Measurements from ENCODE around the gene FOXO1. TPM values are rescaled to one million over a fixed set of nuclear protein-coding genes. Genes with fewer than 3 reads are reported as not detected.
A peak's percentile ranks its signal among the peaks of the same experiment; 100 is the strongest.

The FOXO1 gene
- total and polyA plus RNA-seq, 2 of the 13 experiments (the other 11 are each of a cell fraction or from before 2014, with no cell fraction given), result 8.1 to 13.1 TPM

DNA sequence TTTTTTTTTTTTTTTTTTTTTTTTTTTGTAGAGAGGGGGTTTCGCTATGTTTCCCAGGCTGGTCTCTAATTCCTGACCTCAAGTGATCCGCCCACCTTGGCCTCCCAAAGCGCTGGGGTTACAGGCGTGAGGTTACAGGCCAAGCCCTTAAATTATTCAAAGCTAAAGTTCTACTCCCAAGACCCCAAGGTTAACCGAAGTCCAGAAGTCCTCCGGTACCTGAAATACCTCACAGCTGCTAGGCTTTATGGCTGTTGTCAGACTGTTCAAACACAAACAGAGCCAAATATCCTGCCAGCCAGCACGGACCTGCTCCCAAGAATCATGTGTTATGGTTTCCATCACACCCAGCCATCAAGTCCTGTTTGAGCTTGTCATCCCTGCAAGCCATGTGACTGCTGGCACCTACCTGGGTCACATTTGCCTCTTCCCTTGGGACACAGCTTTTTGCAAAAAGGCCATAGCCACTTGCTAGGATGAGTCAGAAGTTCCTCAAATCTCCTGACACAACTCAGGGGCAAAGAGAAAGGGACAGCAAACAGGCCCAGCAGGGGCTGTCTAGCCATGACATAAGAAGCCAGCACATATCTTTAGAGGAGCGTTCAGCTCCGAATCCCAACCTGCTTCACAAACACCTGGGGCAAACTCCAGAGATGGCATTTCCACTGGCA is 129.9 kb downstream of the FOXO1 start (continued):
- TF ChIP-seq, protein P1, sequence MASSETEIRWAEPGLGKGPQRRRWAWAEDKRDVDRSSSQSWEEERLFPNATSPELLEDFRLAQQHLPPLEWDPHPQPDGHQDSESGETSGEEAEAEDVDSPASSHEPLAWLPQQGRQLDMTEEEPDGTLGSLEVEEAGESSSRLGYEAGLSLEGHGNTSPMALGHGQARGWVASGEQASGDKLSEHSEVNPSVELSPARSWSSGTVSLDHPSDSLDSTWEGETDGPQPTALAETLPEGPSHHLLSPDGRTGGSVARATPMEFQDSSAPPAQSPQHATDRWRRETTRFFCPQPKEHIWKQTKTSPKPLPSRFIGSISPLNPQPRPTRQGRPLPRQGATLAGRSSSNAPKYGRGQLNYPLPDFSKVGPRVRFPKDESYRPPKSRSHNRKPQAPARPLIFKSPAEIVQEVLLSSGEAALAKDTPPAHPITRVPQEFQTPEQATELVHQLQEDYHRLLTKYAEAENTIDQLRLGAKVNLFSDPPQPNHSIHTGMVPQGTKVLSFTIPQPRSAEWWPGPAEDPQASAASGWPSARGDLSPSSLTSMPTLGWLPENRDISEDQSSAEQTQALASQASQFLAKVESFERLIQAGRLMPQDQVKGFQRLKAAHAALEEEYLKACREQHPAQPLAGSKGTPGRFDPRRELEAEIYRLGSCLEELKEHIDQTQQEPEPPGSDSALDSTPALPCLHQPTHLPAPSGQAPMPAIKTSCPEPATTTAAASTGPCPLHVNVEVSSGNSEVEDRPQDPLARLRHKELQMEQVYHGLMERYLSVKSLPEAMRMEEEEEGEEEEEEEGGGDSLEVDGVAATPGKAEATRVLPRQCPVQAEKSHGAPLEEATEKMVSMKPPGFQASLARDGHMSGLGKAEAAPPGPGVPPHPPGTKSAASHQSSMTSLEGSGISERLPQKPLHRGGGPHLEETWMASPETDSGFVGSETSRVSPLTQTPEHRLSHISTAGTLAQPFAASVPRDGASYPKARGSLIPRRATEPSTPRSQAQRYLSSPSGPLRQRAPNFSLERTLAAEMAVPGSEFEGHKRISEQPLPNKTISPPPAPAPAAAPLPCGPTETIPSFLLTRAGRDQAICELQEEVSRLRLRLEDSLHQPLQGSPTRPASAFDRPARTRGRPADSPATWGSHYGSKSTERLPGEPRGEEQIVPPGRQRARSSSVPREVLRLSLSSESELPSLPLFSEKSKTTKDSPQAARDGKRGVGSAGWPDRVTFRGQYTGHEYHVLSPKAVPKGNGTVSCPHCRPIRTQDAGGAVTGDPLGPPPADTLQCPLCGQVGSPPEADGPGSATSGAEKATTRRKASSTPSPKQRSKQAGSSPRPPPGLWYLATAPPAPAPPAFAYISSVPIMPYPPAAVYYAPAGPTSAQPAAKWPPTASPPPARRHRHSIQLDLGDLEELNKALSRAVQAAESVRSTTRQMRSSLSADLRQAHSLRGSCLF (CRISPR knock-in tag; IDR thresholded peaks at IDR 0.05; ENCODE audit: borderline replicate concordance), result no peak
- TF ChIP-seq, protein P2, sequence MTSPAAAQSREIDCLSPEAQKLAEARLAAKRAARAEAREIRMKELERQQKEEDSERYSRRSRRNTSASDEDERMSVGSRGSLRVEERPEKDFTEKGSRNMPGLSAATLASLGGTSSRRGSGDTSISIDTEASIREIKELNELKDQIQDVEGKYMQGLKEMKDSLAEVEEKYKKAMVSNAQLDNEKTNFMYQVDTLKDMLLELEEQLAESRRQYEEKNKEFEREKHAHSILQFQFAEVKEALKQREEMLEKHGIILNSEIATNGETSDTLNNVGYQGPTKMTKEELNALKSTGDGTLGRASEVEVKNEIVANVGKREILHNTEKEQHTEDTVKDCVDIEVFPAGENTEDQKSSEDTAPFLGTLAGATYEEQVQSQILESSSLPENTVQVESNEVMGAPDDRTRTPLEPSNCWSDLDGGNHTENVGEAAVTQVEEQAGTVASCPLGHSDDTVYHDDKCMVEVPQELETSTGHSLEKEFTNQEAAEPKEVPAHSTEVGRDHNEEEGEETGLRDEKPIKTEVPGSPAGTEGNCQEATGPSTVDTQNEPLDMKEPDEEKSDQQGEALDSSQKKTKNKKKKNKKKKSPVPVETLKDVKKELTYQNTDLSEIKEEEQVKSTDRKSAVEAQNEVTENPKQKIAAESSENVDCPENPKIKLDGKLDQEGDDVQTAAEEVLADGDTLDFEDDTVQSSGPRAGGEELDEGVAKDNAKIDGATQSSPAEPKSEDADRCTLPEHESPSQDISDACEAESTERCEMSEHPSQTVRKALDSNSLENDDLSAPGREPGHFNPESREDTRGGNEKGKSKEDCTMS (CRISPR knock-in tag; conservative IDR thresholded peaks at IDR 0.05), result no peak
- TF ChIP-seq RBM39 (IDR thresholded peaks at IDR 0.05; ENCODE audit: low read depth, low read length, poor library complexity, severe bottlenecking) (no peak), ZNF747 (CRISPR knock-in tag; IDR thresholded peaks at IDR 0.05; ENCODE audit: borderline replicate concordance) (no peak), ZNF746 (CRISPR knock-in tag; IDR thresholded peaks at IDR 0.05) (no peak), TARDBP (CRISPR knock-in tag; IDR thresholded peaks at IDR 0.05) (no peak; the same call in 1 of the 2 replicates), PHF21A (CRISPR knock-in tag; IDR thresholded peaks at IDR 0.05) (peak; percentile 85), ZNF496 (CRISPR knock-in tag; IDR thresholded peaks at IDR 0.05; ENCODE audit: insufficient replicate concordance) (no peak), ZNF841 (CRISPR knock-in tag; IDR thresholded peaks at IDR 0.05; ENCODE audit: borderline replicate concordance) (no peak), SRF (IDR thresholded peaks at IDR 0.05; ENCODE audit: low read depth, low read length) (no peak), ZNF619 (CRISPR knock-in tag; IDR thresholded peaks at IDR 0.05) (no peak)
- TF ChIP-seq, protein P3, sequence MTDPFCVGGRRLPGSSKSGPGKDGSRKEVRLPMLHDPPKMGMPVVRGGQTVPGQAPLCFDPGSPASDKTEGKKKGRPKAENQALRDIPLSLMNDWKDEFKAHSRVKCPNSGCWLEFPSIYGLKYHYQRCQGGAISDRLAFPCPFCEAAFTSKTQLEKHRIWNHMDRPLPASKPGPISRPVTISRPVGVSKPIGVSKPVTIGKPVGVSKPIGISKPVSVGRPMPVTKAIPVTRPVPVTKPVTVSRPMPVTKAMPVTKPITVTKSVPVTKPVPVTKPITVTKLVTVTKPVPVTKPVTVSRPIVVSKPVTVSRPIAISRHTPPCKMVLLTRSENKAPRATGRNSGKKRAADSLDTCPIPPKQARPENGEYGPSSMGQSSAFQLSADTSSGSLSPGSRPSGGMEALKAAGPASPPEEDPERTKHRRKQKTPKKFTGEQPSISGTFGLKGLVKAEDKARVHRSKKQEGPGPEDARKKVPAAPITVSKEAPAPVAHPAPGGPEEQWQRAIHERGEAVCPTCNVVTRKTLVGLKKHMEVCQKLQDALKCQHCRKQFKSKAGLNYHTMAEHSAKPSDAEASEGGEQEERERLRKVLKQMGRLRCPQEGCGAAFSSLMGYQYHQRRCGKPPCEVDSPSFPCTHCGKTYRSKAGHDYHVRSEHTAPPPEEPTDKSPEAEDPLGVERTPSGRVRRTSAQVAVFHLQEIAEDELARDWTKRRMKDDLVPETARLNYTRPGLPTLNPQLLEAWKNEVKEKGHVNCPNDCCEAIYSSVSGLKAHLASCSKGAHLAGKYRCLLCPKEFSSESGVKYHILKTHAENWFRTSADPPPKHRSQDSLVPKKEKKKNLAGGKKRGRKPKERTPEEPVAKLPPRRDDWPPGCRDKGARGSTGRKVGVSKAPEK (CRISPR knock-in tag; IDR thresholded peaks at IDR 0.05; ENCODE audit: borderline replicate concordance), result peak; percentile 67; the same call in 1 of the 2 replicates
- TF ChIP-seq, protein P4, sequence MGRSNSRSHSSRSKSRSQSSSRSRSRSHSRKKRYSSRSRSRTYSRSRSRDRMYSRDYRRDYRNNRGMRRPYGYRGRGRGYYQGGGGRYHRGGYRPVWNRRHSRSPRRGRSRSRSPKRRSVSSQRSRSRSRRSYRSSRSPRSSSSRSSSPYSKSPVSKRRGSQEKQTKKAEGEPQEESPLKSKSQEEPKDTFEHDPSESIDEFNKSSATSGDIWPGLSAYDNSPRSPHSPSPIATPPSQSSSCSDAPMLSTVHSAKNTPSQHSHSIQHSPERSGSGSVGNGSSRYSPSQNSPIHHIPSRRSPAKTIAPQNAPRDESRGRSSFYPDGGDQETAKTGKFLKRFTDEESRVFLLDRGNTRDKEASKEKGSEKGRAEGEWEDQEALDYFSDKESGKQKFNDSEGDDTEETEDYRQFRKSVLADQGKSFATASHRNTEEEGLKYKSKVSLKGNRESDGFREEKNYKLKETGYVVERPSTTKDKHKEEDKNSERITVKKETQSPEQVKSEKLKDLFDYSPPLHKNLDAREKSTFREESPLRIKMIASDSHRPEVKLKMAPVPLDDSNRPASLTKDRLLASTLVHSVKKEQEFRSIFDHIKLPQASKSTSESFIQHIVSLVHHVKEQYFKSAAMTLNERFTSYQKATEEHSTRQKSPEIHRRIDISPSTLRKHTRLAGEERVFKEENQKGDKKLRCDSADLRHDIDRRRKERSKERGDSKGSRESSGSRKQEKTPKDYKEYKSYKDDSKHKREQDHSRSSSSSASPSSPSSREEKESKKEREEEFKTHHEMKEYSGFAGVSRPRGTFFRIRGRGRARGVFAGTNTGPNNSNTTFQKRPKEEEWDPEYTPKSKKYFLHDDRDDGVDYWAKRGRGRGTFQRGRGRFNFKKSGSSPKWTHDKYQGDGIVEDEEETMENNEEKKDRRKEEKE (IDR thresholded peaks at IDR 0.05), result no peak
- TF ChIP-seq, protein P5, sequence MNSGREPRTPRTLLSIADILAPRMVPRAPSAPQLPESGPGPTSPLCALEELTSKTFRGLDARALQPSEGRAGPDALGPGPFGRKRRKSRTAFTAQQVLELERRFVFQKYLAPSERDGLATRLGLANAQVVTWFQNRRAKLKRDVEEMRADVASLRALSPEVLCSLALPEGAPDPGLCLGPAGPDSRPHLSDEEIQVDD (CRISPR knock-in tag; IDR thresholded peaks at IDR 0.05; ENCODE audit: borderline replicate concordance), result no peak
